GM21786 (cell line): ENCODE measurements around the gene WDTC1.

ENCODE experiments used
- ATAC-seq: cut with Tn5 transposase; IDR thresholded peaks from one replicate; pipeline ENCODE4 v1.9.1; 2021; ENCODE audit not compliant: unreplicated experiment

The WDTC1 gene

GRCh38 chr1:27351541-27352107 lies 117.2 kb downstream of the WDTC1 start:
- no peak for ATAC-seq

- ATAC-seq, result no peak
Observed at GRCh38 chr1:27353166-27353565, 118.7 kb downstream of the WDTC1 start.

- ATAC-seq, result no peak
Observed at GRCh38 chr1:27353629-27354028, 119.2 kb downstream of the WDTC1 start.

- no peak for ATAC-seq
Observed at GRCh38 chr1:27355683-27356082, 121.3 kb downstream of the WDTC1 start.

- ATAC-seq, result no peak
Observed at GRCh38 chr1:27356277-27356618, 121.8 kb downstream of the WDTC1 start.

- ATAC-seq, result no peak
Observed at GRCh38 chr1:27356619-27357280, 122.3 kb downstream of the WDTC1 start.

GRCh38 chr1:27357281-27358037 lies 123.0 kb downstream of the WDTC1 start:
- ATAC-seq, result no peak
